GM12875 (cell line): ENCODE measurements around the gene EME2.

Source experiments
- H3K4me3 ChIP-seq: one replicate; pipeline ENCODE4 v1.5.1; 2011; ENCODE audit warnings: low read depth, low read length, control low read depth
- TF ChIP-seq, protein P1 (sequence below): IDR thresholded peaks from 2 replicates; pipeline ENCODE4 v1.5.1; 2011; ENCODE audit warnings: low read depth, mild to moderate bottlenecking, control low read depth, inconsistent platforms, low read length, moderate library complexity, borderline replicate concordance; ENCODE audit not compliant: insufficient read depth

EME2 gene

DNA sequence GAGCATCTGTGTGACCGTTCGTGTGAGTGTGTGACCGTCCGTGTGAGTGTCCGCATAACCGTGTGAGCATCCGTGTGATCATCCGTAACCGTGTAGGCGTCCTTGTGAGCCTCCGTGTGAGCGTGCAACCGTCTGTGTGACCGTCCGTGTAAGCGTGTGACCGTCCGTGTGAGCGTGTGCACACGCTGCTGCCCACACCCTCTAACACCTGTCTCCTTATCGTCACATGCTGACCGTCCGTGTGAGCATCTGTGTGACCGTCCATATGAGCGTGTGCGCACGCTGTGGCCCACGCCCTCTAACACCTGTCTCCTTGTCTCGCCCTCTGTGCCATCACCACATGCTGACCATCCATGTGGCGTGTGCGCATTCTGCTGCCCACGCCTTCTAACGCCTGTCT lies 32.4 kb upstream of the EME2 start:
- TF ChIP-seq, protein P1, sequence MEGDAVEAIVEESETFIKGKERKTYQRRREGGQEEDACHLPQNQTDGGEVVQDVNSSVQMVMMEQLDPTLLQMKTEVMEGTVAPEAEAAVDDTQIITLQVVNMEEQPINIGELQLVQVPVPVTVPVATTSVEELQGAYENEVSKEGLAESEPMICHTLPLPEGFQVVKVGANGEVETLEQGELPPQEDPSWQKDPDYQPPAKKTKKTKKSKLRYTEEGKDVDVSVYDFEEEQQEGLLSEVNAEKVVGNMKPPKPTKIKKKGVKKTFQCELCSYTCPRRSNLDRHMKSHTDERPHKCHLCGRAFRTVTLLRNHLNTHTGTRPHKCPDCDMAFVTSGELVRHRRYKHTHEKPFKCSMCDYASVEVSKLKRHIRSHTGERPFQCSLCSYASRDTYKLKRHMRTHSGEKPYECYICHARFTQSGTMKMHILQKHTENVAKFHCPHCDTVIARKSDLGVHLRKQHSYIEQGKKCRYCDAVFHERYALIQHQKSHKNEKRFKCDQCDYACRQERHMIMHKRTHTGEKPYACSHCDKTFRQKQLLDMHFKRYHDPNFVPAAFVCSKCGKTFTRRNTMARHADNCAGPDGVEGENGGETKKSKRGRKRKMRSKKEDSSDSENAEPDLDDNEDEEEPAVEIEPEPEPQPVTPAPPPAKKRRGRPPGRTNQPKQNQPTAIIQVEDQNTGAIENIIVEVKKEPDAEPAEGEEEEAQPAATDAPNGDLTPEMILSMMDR, result no peak

DNA sequence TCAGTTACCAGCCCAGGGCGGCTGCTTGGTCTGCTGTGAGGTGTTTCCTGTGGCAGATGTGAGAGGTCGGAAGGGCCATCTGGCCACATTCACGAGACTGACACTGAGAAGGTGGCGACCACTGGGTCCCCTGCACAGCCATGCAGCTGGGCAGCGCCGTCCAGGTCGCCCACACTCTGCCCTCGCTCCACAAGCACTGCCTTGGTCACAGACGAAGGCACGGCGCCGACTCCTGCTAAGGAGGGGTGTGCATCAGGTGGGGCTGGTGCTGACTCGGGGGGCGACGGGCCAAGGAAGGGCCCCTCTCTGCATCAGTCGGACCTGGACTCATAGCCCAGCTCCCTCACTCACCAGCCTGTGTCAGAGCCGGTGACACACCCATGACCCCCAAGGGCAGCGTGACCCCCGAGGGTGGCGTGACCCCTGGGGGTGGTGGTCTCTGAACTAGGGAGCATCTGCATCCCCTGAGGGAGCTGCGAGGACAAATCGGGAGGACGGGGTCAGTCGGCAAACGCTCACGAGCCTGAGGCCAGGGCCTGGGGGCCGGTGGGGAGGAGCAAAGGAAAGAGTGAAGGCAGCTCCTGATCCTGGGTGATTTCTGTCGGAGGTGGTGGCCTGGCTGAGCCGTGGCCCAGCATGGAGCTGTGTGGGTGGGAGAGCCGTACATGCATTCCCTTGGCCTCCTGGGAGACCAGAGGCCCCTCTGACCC lies 31.7 kb upstream of the EME2 start:
- H3K4me3 ChIP-seq, result no peak overlapping the region
- TF ChIP-seq, protein P1, result no peak

More for the DNA sequence above, 32.4 kb upstream of the EME2 start:
- no peak overlapping the region for H3K4me3 ChIP-seq

DNA sequence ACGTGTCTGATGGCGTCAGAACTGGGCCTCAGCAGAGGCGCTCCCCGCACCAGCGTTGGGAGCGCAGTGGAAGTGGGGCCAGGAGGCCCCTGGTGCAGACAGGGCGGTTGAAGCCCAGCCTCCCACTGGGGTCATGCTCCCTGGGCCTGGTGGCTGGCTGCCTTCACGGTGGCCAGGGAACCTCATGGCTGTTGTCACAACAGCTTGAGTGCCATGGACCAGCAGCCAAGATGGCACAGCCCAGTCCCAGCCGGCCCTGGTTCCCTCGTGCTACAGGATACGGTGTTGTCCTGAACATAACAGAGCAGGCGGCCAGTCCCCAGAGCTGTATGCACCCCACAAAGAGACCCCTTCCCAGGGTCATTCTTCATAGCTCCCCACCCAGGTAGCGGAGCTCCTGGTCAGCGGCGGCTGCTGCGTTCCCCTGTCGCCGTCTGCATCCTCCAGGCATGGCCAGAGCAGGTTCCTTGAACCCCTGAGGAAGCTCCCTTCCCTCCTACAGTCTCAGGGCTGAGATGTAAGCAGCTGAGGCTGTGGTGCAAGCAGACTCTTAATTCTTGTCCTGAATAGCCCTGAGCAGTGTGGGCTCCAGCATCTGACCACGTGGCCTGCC lies 31.0 kb upstream of the EME2 start:
- TF ChIP-seq, protein P1, result no peak
- no peak overlapping the region for H3K4me3 ChIP-seq

- no peak overlapping the region for H3K4me3 ChIP-seq
- TF ChIP-seq, protein P1, result no peak
These were observed 29.0 kb upstream of the EME2 start for GRCh38 chr16:1743376-1744337.

GRCh38 chr16:1744338-1744840 lies 28.2 kb upstream of the EME2 start:
- H3K4me3 ChIP-seq, result no peak overlapping the region
- TF ChIP-seq, protein P1, result no peak

DNA sequence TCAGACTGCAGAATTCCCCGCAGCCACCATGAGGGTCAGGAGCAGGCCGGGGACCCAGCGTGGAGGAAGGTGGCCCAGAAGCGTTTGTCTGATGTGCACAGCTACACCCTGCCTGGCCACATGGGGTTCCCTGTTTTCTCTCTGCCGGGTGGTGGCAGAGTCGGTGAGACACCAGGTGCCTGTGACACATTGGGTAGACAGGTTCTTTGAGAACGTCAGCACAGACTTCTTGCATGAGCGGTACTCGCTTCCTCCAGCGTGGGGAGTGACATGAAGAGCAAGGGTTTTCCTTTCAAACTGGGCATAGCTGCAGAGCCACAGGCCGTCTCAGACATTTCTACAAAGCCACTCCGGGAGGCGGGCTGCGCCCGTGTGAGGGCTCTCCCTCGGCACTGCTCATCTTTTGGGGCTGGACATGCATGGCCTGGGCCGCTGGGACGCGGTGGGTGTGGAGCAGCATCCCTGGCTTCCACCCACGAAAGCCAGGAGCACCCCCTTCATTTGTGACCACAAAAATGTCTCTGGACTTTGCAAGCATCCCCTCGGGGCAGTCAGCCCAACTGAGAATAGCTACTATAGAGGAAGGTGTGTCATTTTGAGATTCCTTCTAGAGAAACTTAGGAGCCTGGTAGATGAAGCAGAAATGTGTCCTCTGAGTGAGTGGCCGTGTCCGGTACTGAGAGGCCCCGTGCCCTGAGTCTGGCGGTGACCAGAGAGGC lies 27.3 kb upstream of the EME2 start:
- TF ChIP-seq, protein P1, result no peak

More for the DNA sequence above, 27.3 kb upstream of the EME2 start:
- H3K4me3 ChIP-seq, result no peak overlapping the region
